SKM-1 treated with dmso at 0.1 percent for 144 hours (cell line): ENCODE measurements around the gene TTC39B.
A peak's percentile ranks its signal among the peaks of the same experiment; 100 is the strongest.

Source experiments
- DNase-seq: peaks from one replicate; lab custom pipeline; 2025; ENCODE audit not compliant: unreplicated experiment; lab: John Stamatoyannopoulos, UW

TTC39B gene

GRCh38 chr9:15231788-15232635 lies 75.0 kb downstream of the TTC39B start:
- peak; percentile 5 for DNase-seq

GRCh38 chr9:15229409-15229808 lies 77.6 kb downstream of the TTC39B start:
- no peak for DNase-seq

- DNase-seq: no peak
These were observed 79.5 kb downstream of the TTC39B start for GRCh38 chr9:15227491-15227890.

- DNase-seq: no peak
These were observed 81.4 kb downstream of the TTC39B start for GRCh38 chr9:15225564-15226126.

- DNase-seq: no peak
These were observed 84.7 kb downstream of the TTC39B start for GRCh38 chr9:15222313-15222712.

- no peak for DNase-seq
These were observed 85.3 kb downstream of the TTC39B start for GRCh38 chr9:15221746-15222145.

GRCh38 chr9:15220658-15221318 lies 86.2 kb downstream of the TTC39B start:
- no peak for DNase-seq

GRCh38 chr9:15219546-15219945 lies 87.5 kb downstream of the TTC39B start:
- DNase-seq: no peak

- no peak for DNase-seq
These were observed 88.0 kb downstream of the TTC39B start for GRCh38 chr9:15218994-15219393.

GRCh38 chr9:15213249-15213648 lies 93.8 kb downstream of the TTC39B start:
- DNase-seq: no peak

- DNase-seq: no peak
These were observed 95.1 kb downstream of the TTC39B start for GRCh38 chr9:15211815-15212495.

GRCh38 chr9:15211160-15211814 lies 95.7 kb downstream of the TTC39B start:
- peak; percentile 52 for DNase-seq

- DNase-seq: no peak
These were observed 99.9 kb downstream of the TTC39B start for GRCh38 chr9:15206903-15207696.

GRCh38 chr9:15205632-15206420 lies 101.2 kb downstream of the TTC39B start:
- DNase-seq: no peak

- no peak for DNase-seq
These were observed 103.4 kb downstream of the TTC39B start for GRCh38 chr9:15203581-15203980.

GRCh38 chr9:15200111-15200510 lies 106.9 kb downstream of the TTC39B start:
- DNase-seq: no peak

GRCh38 chr9:15192856-15193255 lies 114.2 kb downstream of the TTC39B start:
- no peak for DNase-seq

GRCh38 chr9:15191378-15191777 lies 115.6 kb downstream of the TTC39B start:
- DNase-seq: no peak

- DNase-seq: no peak
These were observed 117.5 kb downstream of the TTC39B start for GRCh38 chr9:15189481-15189880.
